Transverse colon (tissue), 4 donors: Measurements from ENCODE around the gene PAK2.

Source experiments
- EP300 ChIP-seq: sonication (generic); formaldehyde crosslinking; IDR thresholded peaks from one replicate; pipeline ENCODE4 v1.6.1; 2017; ENCODE audit warnings: antibody characterized with exemption, low read depth
- POLR2A ChIP-seq: fragments of 450-650 bp; IDR thresholded peaks from one replicate; pipeline ENCODE4 v1.6.1; 2016; ENCODE audit warnings: antibody characterized with exemption, mild to moderate bottlenecking, moderate library complexity
- POLR2AphosphoS5 ChIP-seq, 3 donors: sonication (generic); formaldehyde crosslinking; IDR thresholded peaks; one replicate each; pipeline ENCODE4 v1.6.1; 2016; ENCODE audit warnings: antibody characterized with exemption in 3 of 3
- TF ChIP-seq, protein P1 (sequence below), 5 experiments: fragments of 200-600 bp in 3 of 5; fragments of 450-650 bp in 2 of 5; sonication (generic) in 3 of 5; IDR thresholded peaks; 1 replicate in 2 of 5; 2 replicates in 3 of 5; pipeline ENCODE4 v1.5.1; 2016 to 2017; ENCODE audit warnings: antibody characterized with exemption in 5 of 5, inconsistent platforms in 3 of 5, mild to moderate bottlenecking in 2 of 5, moderate library complexity in 1 of 5

GRCh38 chr3:196800742-196801434, 61.2 kb downstream of the PAK2 start:
- TF ChIP-seq, protein P1, sequence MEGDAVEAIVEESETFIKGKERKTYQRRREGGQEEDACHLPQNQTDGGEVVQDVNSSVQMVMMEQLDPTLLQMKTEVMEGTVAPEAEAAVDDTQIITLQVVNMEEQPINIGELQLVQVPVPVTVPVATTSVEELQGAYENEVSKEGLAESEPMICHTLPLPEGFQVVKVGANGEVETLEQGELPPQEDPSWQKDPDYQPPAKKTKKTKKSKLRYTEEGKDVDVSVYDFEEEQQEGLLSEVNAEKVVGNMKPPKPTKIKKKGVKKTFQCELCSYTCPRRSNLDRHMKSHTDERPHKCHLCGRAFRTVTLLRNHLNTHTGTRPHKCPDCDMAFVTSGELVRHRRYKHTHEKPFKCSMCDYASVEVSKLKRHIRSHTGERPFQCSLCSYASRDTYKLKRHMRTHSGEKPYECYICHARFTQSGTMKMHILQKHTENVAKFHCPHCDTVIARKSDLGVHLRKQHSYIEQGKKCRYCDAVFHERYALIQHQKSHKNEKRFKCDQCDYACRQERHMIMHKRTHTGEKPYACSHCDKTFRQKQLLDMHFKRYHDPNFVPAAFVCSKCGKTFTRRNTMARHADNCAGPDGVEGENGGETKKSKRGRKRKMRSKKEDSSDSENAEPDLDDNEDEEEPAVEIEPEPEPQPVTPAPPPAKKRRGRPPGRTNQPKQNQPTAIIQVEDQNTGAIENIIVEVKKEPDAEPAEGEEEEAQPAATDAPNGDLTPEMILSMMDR (IDR thresholded peaks at IDR 0.05): no peak
- TF ChIP-seq POLR2A: no peak
- TF ChIP-seq EP300: no peak
- no peak for TF ChIP-seq POLR2AphosphoS5 (IDR thresholded peaks at IDR 0.05)
